LNCaP clone FGC (cell line): ENCODE data around the gene ZNF436.

ENCODE experiments used
- DNase-seq: peaks from one replicate; pipeline ENCODE4 v3.0.0-alpha.2; 2011; ENCODE audit warnings: low read depth
- H3K4me3 ChIP-seq: 2 replicates; pipeline ENCODE4 v1.5.1; 2011; ENCODE audit warnings: mild to moderate bottlenecking, low read depth, low read length, control low read depth
- CTCF ChIP-seq: IDR thresholded peaks from 2 replicates; pipeline ENCODE4 v1.5.1; 2012; ENCODE audit warnings: mild to moderate bottlenecking; ENCODE audit not compliant: control insufficient read depth, insufficient read depth; ENCODE audit errors: extremely low read depth

Gene ZNF436

GRCh38 chr1:23394181-23394580 is 24.5 kb upstream of the ZNF436 start:
- no peak for DNase-seq
- H3K4me3 ChIP-seq, result no peak overlapping the region
- TF ChIP-seq CTCF, result no peak

- H3K4me3 ChIP-seq, result no peak overlapping the region
- TF ChIP-seq CTCF, result no peak
- DNase-seq, result no peak
Measured at GRCh38 chr1:23393706-23394105, 24.1 kb upstream of the ZNF436 start.

GRCh38 chr1:23392125-23392855 is 22.7 kb upstream of the ZNF436 start:
- no peak for TF ChIP-seq CTCF
- H3K4me3 ChIP-seq, result no peak overlapping the region

GRCh38 chr1:23389837-23390321 is 20.2 kb upstream of the ZNF436 start:
- TF ChIP-seq CTCF, result no peak
- H3K4me3 ChIP-seq, result no peak overlapping the region
- no peak for DNase-seq

More at GRCh38 chr1:23392125-23392855, 22.7 kb upstream of the ZNF436 start:
- no peak for DNase-seq

- DNase-seq, result no peak
- no peak overlapping the region for H3K4me3 ChIP-seq
- TF ChIP-seq CTCF, result no peak
Measured at GRCh38 chr1:23387494-23387893, 17.9 kb upstream of the ZNF436 start.

- no peak for TF ChIP-seq CTCF
- DNase-seq, result no peak
- H3K4me3 ChIP-seq, result no peak overlapping the region
Measured at GRCh38 chr1:23385119-23385621, 15.5 kb upstream of the ZNF436 start.

GRCh38 chr1:23384312-23385058 is 14.8 kb upstream of the ZNF436 start:
- H3K4me3 ChIP-seq, result no peak overlapping the region
- TF ChIP-seq CTCF, result no peak
- DNase-seq, result no peak
